Activated CD8-positive, alpha-beta memory T cell treated with anti-CD3 and anti-CD28 coated beads, Interleukin-2, amount 10 ng/mL, durations not matched to agents 7 days and 5 days (primary cell): Measurements from ENCODE around the gene SHOX. TPM values are rescaled to one million over a fixed set of nuclear protein-coding genes. Genes with fewer than 3 reads are reported as not detected.
A peak's percentile ranks its signal among the peaks of the same experiment; 100 is the strongest.

ENCODE experiments used
- ATAC-seq: fragments of 150-1000 bp; cut with Tn5 transposase; one replicate; pipeline ENCODE4 v1.10.0; 2021; ENCODE audit warnings: moderate library complexity
- CTCF ChIA-PET: fragments of 350-600 bp; sonication (Branson Sonifier 250); formaldehyde crosslinking; loops from one replicate; lab custom pipeline; 2021; ENCODE audit warnings: antibody characterized with exemption; lab: Charles Lee
- DNase-seq: peaks from one replicate; pipeline ENCODE4 v3.0.0-alpha.2; 2020
- H3K27ac Mint-ChIP-seq: one replicate; pipeline ENCODE4 v1.8.0; 2021; ENCODE audit warnings: mild to moderate bottlenecking, mixed read lengths
- H3K27me3 Mint-ChIP-seq: one replicate; pipeline ENCODE4 v1.8.0; 2021; ENCODE audit warnings: mixed read lengths
- H3K36me3 Mint-ChIP-seq: one replicate; pipeline ENCODE4 v1.8.0; 2021; ENCODE audit warnings: mild to moderate bottlenecking, mixed read lengths
- H3K4me1 Mint-ChIP-seq: one replicate; pipeline ENCODE4 v1.8.0; 2021; ENCODE audit warnings: mixed read lengths
- H3K4me3 Mint-ChIP-seq: one replicate; pipeline ENCODE4 v1.8.0; 2021; ENCODE audit warnings: mild to moderate bottlenecking, moderate library complexity, mixed read lengths
- H3K9me3 Mint-ChIP-seq: one replicate; pipeline ENCODE4 v1.8.0; 2022; ENCODE audit warnings: low read depth, mixed read lengths
- total RNA-seq, 2 experiments: library from RNA; stranded (reverse); gene quantifications; one replicate each; pipeline ENCODE4 v1.2.3, GENCODE V29; 2021

Gene SHOX
- total RNA-seq, 2 experiments from 2014 or later, result not detected

GRCh38 chrX:637660-638481 is 7.3 kb downstream of the SHOX start:
- CTCF ChIA-PET, result no interaction called here
- Mint-ChIP-seq H3K4me3 (no peak overlapping the region), H3K9me3 (no peaks in the 10 kb centered on the region), H3K27ac (peak overlapping the region; percentile 22), H3K4me1 (no peaks in the 10 kb centered on the region), H3K36me3 (no peaks in the 10 kb centered on the region), H3K27me3 (peaks cover 59% of the 10 kb centered on the region)
- no peak for ATAC-seq
- no peak for DNase-seq

DNA sequence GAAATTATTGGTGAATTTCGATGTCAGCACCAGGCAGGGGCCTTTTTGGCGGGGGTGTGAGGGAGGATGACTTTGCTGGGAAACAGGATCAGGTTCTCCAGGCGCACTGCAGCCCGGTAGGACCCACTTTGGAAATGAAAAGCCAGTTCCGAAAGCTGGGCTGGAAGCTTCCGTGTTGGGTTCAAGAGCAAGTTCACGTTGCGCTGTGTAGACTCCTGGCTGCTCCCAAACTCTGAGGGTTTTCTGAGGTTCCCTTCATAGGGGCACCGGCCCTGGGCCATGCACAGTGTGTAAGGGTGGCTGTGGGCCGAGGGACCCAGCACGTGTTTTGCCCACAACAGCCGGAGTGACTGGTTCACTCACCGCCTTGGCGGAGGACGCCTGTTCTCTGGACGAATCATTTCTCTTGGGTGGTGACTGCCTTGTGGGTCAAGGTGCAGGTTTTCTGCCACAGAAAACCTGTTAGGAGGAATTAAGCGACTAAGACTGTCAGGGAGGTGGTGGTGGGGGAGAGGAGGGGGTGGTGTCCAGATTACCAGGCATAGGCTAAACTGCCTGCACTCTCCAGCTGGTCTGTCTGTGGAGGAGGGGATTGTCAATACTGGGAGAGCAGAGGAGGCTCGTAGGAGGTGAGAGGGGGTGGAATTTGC is 8.0 kb downstream of the SHOX start:
- Mint-ChIP-seq H3K9me3 (no peaks in the 10 kb centered on the region), H3K27ac (no peak overlapping the region), H3K36me3 (no peaks in the 10 kb centered on the region), H3K4me1 (no peaks in the 10 kb centered on the region), H3K4me3 (no peak overlapping the region), H3K27me3 (peaks cover 52% of the 10 kb centered on the region)
- ATAC-seq, result no peak
- CTCF ChIA-PET, result no interaction called here
- DNase-seq, result peak; percentile 8

GRCh38 chrX:639151-639550 is 8.6 kb downstream of the SHOX start:
- CTCF ChIA-PET, result no interaction called here
- peak; percentile 34 for DNase-seq
- H3K27me3 Mint-ChIP-seq, result peaks cover 46% of the 10 kb centered on the region

DNA sequence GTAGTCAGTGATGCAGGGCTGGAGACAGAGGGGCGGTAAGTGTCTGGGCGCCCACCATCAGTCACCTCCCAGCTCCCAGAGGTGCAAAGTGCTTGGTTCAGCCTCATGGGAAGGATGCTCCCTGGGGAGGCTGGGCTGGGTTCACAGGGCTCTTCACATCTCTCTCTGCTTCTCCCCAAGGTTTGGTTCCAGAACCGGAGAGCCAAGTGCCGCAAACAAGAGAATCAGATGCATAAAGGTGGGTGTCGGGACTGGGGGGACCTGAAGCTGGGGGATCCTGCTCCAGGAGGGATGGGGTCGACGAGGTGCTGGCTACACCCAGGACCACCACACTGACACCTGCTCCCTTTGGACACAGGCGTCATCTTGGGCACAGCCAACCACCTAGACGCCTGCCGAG is 10.1 kb downstream of the SHOX start:
- ATAC-seq (no peak), DNase-seq (no peak)
- Mint-ChIP-seq H3K9me3 (no peaks in the 10 kb centered on the region), H3K27me3 (peaks cover 41% of the 10 kb centered on the region), H3K4me3 (no peak overlapping the region), H3K36me3 (peaks cover 1% of the 10 kb centered on the region), H3K27ac (no peak overlapping the region), H3K4me1 (no peaks in the 10 kb centered on the region)
- CTCF ChIA-PET, result no interaction called here

More at GRCh38 chrX:639151-639550, 8.6 kb downstream of the SHOX start:
- Mint-ChIP-seq H3K9me3 (no peaks in the 10 kb centered on the region), H3K4me3 (no peak overlapping the region), H3K4me1 (no peaks in the 10 kb centered on the region), H3K27ac (no peak overlapping the region), H3K36me3 (no peaks in the 10 kb centered on the region)
- ATAC-seq, result no peak

DNA sequence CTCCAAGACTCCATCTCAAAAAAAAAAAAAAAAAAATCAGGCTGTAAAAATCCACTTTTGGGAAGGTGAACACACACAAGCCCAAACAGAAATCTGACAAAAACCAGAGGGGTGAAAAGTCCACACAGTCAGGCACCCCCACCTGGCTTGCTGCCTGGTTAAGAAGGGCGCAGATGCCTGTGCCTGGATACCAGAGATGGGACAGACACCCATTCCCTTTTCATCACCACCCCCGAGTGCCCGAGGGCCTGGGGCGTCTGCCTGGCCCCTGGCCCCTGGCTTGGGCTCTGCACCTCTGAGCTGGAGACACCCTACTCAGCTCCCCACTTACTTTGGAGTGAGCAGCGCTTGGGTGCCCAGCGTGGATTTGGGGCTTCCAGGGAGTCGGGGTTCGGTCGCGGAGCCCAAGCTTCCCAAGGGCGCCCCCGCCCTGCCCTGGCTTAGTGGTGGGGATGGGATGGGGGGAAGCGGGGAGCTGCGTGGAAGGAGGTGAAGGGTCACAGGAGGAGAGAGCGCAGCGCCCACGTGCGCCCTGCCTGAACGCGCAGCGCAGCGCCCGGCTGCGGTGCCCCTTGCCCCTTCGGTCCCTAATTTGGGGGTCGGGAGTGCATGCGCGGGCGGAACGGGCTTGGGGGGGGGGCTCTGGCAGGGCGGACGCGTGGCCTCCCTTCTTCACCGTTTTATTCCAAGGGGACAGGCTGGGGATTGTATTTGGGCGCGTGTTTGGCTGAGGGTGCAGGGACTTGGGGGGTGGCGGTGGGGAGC is 11.3 kb downstream of the SHOX start:
- H3K27ac Mint-ChIP-seq, result no peak overlapping the region
- peaks cover 1% of the 10 kb centered on the region for H3K36me3 Mint-ChIP-seq
- no peak for ATAC-seq
- H3K4me3 Mint-ChIP-seq, result no peak overlapping the region
- no peaks in the 10 kb centered on the region for H3K4me1 Mint-ChIP-seq
- no peaks in the 10 kb centered on the region for H3K9me3 Mint-ChIP-seq
- CTCF ChIA-PET, result no interaction called here
- H3K27me3 Mint-ChIP-seq, result peaks cover 42% of the 10 kb centered on the region
- no peak for DNase-seq

- H3K27me3 Mint-ChIP-seq, result peaks cover 34% of the 10 kb centered on the region
- H3K36me3 Mint-ChIP-seq, result peaks cover 1% of the 10 kb centered on the region
- no peak overlapping the region for H3K4me3 Mint-ChIP-seq
- no peaks in the 10 kb centered on the region for H3K4me1 Mint-ChIP-seq
- ATAC-seq, result no peak
- no peaks in the 10 kb centered on the region for H3K9me3 Mint-ChIP-seq
- CTCF ChIA-PET, result no interaction called here
- no peak for DNase-seq
- H3K27ac Mint-ChIP-seq, result no peak overlapping the region
Measured at GRCh38 chrX:642436-643240, 12.0 kb downstream of the SHOX start.

- Mint-ChIP-seq H3K27me3 (peaks cover 28% of the 10 kb centered on the region), H3K9me3 (no peaks in the 10 kb centered on the region), H3K36me3 (peaks cover 1% of the 10 kb centered on the region), H3K4me3 (no peak overlapping the region), H3K27ac (no peak overlapping the region), H3K4me1 (no peaks in the 10 kb centered on the region)
- ATAC-seq (no peak), DNase-seq (no peak)
- CTCF ChIA-PET, result no interaction called here
Measured at GRCh38 chrX:643241-643595, 12.6 kb downstream of the SHOX start.

GRCh38 chrX:643911-644303 is 13.3 kb downstream of the SHOX start:
- Mint-ChIP-seq H3K27ac (no peak overlapping the region), H3K9me3 (no peaks in the 10 kb centered on the region), H3K36me3 (peaks cover 1% of the 10 kb centered on the region), H3K4me3 (no peak overlapping the region), H3K27me3 (peaks cover 22% of the 10 kb centered on the region), H3K4me1 (no peaks in the 10 kb centered on the region)
- CTCF ChIA-PET, result no interaction called here
- no peak for DNase-seq
- ATAC-seq, result no peak

DNA sequence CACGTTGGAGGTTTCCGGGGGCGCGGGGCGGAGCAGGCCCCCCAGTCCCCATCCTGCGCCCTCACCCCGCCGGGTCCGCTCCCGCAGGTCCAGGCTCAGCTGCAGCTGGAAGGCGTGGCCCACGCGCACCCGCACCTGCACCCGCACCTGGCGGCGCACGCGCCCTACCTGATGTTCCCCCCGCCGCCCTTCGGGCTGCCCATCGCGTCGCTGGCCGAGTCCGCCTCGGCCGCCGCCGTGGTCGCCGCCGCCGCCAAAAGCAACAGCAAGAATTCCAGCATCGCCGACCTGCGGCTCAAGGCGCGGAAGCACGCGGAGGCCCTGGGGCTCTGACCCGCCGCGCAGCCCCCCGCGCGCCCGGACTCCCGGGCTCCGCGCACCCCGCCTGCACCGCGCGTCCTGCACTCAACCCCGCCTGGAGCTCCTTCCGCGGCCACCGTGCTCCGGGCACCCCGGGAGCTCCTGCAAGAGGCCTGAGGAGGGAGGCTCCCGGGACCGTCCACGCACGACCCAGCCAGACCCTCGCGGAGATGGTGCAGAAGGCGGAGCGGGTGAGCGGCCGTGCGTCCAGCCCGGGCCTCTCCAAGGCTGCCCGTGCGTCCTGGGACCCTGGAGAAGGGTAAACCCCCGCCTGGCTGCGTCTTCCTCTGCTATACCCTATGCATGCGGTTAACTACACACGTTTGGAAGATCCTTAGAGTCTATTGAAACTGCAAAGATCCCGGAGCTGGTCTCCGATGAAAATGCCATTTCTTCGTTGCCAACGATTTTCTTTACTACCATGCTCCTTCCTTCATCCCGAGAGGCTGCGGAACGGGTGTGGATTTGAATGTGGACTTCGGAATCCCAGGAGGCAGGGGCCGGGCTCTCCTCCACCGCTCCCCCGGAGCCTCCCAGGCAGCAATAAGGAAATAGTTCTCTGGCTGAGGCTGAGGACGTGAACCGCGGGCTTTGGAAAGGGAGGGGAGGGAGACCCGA is 14.0 kb downstream of the SHOX start:
- Mint-ChIP-seq H3K27me3 (peaks cover 15% of the 10 kb centered on the region), H3K36me3 (peaks cover 1% of the 10 kb centered on the region), H3K4me1 (no peaks in the 10 kb centered on the region), H3K9me3 (peaks cover 4% of the 10 kb centered on the region), H3K4me3 (no peak overlapping the region), H3K27ac (no peak overlapping the region)
- DNase-seq (no peak), ATAC-seq (no peak)
- CTCF ChIA-PET, result no interaction called here

GRCh38 chrX:646228-646495 is 15.6 kb downstream of the SHOX start:
- Mint-ChIP-seq H3K4me1 (no peaks in the 10 kb centered on the region), H3K27me3 (peaks cover 10% of the 10 kb centered on the region), H3K27ac (no peak overlapping the region), H3K36me3 (peaks cover 1% of the 10 kb centered on the region), H3K4me3 (no peak overlapping the region), H3K9me3 (peaks cover 6% of the 10 kb centered on the region)
- no peak for DNase-seq
- CTCF ChIA-PET, result no interaction called here
- no peak for ATAC-seq

DNA sequence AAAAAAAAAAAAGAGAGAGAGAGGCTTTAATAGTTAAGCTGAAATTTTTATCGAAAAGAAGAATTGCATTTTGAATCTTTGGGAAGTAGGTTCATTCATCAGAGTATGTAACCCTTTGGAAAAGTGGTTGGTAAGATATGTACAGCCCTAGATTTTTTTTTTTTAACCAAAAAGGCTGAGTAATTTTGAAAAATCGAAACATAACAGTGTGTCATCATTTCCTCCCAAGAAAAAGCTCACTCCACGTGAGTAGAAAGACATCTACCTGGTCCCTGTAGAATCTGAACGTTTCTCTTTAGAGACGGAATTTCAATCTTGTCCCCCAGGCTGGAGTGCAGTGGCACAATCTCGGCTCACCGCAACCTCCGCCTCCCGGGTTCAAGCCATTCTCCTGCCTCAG is 16.2 kb downstream of the SHOX start:
- CTCF ChIA-PET, result no interaction called here
- no peak overlapping the region for H3K4me3 Mint-ChIP-seq
- peaks cover 10% of the 10 kb centered on the region for H3K27me3 Mint-ChIP-seq
- H3K36me3 Mint-ChIP-seq, result peaks cover 1% of the 10 kb centered on the region
- DNase-seq (no peak), ATAC-seq (no peak)
- peaks cover 8% of the 10 kb centered on the region for H3K9me3 Mint-ChIP-seq
- no peak overlapping the region for H3K27ac Mint-ChIP-seq
- H3K4me1 Mint-ChIP-seq, result no peaks in the 10 kb centered on the region

DNA sequence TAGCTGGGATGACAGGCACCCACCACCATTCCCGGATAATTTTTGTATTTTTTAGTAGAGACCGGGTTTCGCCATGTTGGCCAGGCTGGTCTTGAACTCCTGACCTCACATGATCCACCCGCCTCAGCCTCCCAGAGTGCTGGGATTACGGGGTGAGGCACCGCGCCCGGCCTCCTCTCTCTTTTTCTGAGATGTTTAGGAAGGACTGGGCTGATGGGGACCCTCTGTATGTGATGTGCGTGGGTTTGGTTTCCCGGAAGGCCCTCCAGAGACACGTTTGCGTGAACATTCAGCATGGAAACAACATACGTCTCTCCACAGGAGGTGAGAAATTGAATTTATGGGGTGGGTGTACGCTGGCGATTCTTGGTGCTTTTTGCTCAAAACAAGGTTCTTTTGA is 18.6 kb downstream of the SHOX start:
- CTCF ChIA-PET, result no interaction called here
- ATAC-seq (no peak), DNase-seq (no peak)
- H3K36me3 Mint-ChIP-seq, result peaks cover 1% of the 10 kb centered on the region
- H3K27me3 Mint-ChIP-seq, result peaks cover 10% of the 10 kb centered on the region
- no peak overlapping the region for H3K4me3 Mint-ChIP-seq
- H3K27ac Mint-ChIP-seq, result no peak overlapping the region
- no peaks in the 10 kb centered on the region for H3K4me1 Mint-ChIP-seq
- peaks cover 8% of the 10 kb centered on the region for H3K9me3 Mint-ChIP-seq
